HG03354 (cell line): Measurements from ENCODE around the gene SLAMF7.
A peak's percentile ranks its signal among the peaks of the same experiment; 100 is the strongest.

ENCODE experiments used
- ATAC-seq: cut with Tn5 transposase; IDR thresholded peaks from one replicate; pipeline ENCODE4 v1.9.1; 2021; ENCODE audit warnings: mild to moderate bottlenecking; ENCODE audit not compliant: unreplicated experiment, poor library complexity, severe bottlenecking

SLAMF7 gene

GRCh38 chr1:160797271-160797709 is 58.2 kb downstream of the SLAMF7 start:
- ATAC-seq, result peak; percentile 31

GRCh38 chr1:160797861-160798273 is 58.8 kb downstream of the SLAMF7 start:
- ATAC-seq, result no peak

GRCh38 chr1:160798439-160798838 is 59.4 kb downstream of the SLAMF7 start:
- ATAC-seq, result no peak

- ATAC-seq, result no peak
These were observed 60.6 kb downstream of the SLAMF7 start for GRCh38 chr1:160799641-160800040.

GRCh38 chr1:160800142-160800541 is 61.1 kb downstream of the SLAMF7 start:
- ATAC-seq, result no peak

GRCh38 chr1:160800645-160801408 is 61.8 kb downstream of the SLAMF7 start:
- no peak for ATAC-seq

- no peak for ATAC-seq
These were observed 63.0 kb downstream of the SLAMF7 start for GRCh38 chr1:160801836-160802580.
